OCI-LY3 (cell line): ENCODE data around the gene ZNF804A.

Experiments used
- EZH2phosphoT487 ChIP-seq: fragments of 200-600 bp; shearing (Covaris generic); IDR thresholded peaks from 2 replicates; pipeline ENCODE4 v1.6.1; 2018; ENCODE audit warnings: antibody characterized with exemption, mixed run types, low read depth
- TF ChIP-seq, protein P1 (sequence below): fragments of 200-600, 300-600 bp; sonication (generic); IDR thresholded peaks from 2 replicates; pipeline ENCODE4 v1.5.1; 2014; ENCODE audit warnings: antibody characterized with exemption, low read length, low read depth

DNA sequence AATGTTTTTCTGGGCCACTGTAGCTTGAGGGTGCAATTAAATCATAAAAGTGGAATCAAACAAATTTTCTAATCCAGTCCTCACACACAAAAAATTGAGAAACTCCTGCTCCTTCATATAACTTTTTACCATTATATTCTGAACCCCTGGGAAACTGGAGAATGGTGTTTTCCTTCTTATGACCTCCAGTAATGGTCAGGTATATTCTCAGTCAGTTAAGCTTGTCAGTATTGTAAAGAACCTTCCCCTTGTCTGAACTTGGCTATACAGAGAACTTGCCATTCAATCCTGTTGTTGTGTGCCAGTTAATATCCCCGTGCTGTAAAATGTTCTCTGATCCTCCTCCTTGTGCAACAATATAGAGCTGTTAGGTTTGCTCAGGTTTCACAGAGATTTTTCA, 39.5 kb downstream of the ZNF804A start:
- TF ChIP-seq, protein P1, sequence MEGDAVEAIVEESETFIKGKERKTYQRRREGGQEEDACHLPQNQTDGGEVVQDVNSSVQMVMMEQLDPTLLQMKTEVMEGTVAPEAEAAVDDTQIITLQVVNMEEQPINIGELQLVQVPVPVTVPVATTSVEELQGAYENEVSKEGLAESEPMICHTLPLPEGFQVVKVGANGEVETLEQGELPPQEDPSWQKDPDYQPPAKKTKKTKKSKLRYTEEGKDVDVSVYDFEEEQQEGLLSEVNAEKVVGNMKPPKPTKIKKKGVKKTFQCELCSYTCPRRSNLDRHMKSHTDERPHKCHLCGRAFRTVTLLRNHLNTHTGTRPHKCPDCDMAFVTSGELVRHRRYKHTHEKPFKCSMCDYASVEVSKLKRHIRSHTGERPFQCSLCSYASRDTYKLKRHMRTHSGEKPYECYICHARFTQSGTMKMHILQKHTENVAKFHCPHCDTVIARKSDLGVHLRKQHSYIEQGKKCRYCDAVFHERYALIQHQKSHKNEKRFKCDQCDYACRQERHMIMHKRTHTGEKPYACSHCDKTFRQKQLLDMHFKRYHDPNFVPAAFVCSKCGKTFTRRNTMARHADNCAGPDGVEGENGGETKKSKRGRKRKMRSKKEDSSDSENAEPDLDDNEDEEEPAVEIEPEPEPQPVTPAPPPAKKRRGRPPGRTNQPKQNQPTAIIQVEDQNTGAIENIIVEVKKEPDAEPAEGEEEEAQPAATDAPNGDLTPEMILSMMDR, result no peak
- TF ChIP-seq EZH2phosphoT487, result no peak
